GM18873 (cell line): ENCODE results near the gene POTEH.
"Not testable (repeated sequence)": the region's sequence is repeated elsewhere in the genome, so short reads cannot be mapped to it uniquely, and the experiment has no call there.

Experiments used
- ATAC-seq: cut with Tn5 transposase; IDR thresholded peaks from one replicate; pipeline ENCODE4 v1.9.1; 2021; ENCODE audit warnings: mild to moderate bottlenecking, moderate library complexity, moderate number of reproducible peaks; ENCODE audit not compliant: unreplicated experiment, low FRiP score

Gene POTEH

GRCh38 chr22:15689749-15690125 lies at the start of gene POTEH:
TSS of gene POTEH (plus strand) at chr22:15690026. CDS start at chr22:15690078, 52 bp downstream.
- ATAC-seq: not testable (repeated sequence)

- not testable (repeated sequence) for ATAC-seq
Measured at GRCh38 chr22:15642288-15642861, 47.5 kb upstream of the POTEH start.

- ATAC-seq: not testable (repeated sequence)
Measured at GRCh38 chr22:15651954-15652353, 37.9 kb upstream of the POTEH start.

DNA sequence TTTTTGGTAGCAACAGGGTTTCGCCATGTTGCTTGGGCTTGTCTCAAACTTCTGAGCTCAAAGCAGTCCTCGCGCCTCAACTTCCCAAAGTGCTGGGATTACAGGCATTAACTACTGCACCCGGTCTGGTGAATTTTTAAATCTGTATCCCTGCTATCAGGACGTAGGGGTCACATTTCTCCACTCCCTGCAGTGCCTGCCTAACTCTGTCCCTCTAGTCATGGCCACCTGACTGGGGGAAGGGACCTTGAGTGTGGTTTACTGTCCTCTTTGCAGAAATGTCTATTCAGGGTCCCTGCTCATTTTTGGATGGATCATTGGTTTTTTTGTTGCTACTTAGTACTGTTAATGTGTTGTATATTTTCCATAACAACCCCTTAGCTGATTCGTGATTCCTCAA lies 37.1 kb upstream of the POTEH start:
- ATAC-seq: not testable (repeated sequence)

DNA sequence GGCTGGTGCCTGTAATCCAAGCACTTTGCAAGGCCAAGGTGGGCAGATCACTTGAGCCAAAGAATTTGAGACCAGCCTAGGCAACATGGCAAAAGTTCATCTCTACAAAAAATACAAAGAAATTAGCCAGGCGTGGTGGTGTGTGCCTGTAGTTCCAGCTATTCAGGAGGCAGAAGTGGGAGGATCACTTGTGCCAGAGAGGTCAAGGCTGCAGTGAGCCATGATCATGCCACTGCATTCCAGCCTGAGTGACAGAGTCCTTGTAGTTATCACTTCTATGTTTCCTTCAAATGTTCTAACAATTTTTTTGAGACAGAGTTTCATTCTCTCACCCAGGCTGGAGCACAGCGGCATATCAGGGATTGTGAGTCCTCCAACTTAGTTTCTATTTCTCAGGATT lies 36.6 kb upstream of the POTEH start:
- ATAC-seq: not testable (repeated sequence)

DNA sequence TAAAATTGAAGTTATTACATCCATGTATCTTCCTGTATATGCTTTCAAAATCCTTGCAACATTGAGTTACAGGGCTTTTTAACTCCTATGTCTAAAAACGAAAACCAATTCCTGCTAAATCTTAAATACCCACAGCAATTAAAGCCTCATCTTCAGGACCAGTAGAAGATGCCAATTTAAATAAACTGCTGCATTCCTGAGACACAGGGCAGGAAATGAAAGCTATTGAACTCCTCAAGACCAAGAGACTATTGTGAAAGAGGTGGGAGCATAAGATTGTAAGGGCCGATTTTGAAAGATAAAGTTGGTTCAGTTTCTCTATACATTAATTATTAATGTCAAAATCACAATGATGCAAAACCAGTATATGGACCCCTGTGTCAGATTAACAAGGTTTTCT lies 28.7 kb upstream of the POTEH start:
- not testable (repeated sequence) for ATAC-seq

- not testable (repeated sequence) for ATAC-seq
Measured at GRCh38 chr22:15664682-15665081, 25.1 kb upstream of the POTEH start.

- ATAC-seq: not testable (repeated sequence)
Measured at GRCh38 chr22:15665478-15665877, 24.3 kb upstream of the POTEH start.

GRCh38 chr22:15669430-15669829 lies 20.4 kb upstream of the POTEH start:
- not testable (repeated sequence) for ATAC-seq

- not testable (repeated sequence) for ATAC-seq
Measured at GRCh38 chr22:15679702-15680101, 10.1 kb upstream of the POTEH start.

- ATAC-seq: not testable (repeated sequence)
Measured at GRCh38 chr22:15684115-15684514, 5.7 kb upstream of the POTEH start.

DNA sequence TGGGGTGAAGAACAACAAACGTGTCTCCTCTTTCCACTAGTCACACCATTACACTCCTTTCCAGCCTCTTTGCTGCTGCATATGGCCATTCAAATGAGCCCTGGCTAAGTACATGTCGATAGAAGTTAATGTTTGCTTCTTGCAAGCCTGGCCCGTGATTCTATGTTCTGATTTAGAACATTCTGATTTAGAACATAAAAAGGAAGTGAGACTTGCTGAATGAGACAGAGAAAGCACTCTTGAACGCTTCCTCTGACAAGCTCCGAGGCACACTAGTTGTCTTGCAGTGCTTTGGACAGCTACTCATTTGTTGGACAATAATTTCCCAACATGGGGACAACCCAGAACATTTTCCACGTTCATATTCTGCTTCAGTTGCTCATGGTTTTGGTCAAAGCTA lies 5.1 kb upstream of the POTEH start:
- ATAC-seq: not testable (repeated sequence)

DNA sequence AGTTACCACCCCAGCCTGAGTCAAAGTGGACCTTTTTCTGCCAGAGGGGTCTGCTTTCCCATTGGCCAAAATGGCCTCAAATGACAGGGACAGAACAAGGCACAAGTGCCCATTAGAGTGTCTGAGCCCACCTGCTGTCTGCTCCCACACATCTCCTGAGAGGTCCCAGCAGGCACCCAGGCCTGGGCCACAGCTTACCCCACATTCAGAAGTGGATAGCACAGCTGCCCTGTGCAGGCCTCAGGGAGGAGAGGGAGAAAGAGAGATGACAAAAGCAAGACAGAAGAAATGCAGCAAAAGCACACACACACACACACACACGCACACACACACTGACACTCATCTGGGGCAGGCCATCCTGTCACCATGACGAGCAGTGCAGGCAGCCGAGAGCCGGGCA lies 4.2 kb upstream of the POTEH start:
- not testable (repeated sequence) for ATAC-seq

DNA sequence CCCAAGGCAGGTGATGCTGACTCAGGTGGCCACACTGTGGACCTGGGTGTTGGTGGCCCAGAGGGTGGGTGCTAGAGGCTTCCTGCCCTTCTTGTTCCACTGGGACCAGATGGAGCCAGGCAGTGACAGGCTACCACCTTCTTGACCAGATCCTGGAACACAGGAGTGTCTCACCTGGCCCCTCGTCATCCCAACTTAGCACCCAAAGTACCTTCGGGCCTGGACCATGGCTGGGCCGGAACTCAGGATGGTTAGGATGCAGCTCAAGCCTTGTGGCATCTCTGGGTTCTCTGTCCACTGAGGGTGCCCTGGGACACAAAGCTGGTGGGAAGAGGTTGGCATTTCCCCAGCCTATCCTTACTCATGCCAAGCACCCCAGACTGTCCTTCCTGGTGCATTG lies 2.7 kb upstream of the POTEH start:
- ATAC-seq: not testable (repeated sequence)

DNA sequence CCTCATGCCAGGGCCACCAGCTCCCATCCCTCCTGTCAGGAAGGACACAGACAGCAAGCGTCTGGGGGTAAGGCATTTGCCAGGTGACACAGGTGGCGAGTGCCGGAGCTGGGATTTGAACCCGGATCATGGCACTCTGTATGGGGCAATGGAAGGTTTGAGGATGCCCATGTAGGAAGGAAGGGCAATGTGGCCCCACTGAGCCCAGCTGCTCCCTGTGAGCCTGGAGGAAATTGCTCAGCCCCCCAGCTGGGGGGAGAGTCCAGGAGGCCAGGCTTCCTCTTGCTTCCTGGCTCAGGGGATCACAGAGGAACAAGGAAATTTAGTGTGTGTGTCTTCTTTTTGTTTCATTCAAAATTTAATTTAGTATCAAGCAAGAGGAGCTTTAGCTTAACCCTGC lies 2.1 kb upstream of the POTEH start:
- ATAC-seq: not testable (repeated sequence)

- ATAC-seq: not testable (repeated sequence)
Measured at GRCh38 chr22:15688090-15688489, 1.7 kb upstream of the POTEH start.

- not testable (repeated sequence) for ATAC-seq
Measured at GRCh38 chr22:15689012-15689748, 646 bp upstream of the POTEH start.

- ATAC-seq: not testable (repeated sequence)
Measured at GRCh38 chr22:15713600-15713999, 23.8 kb downstream of the POTEH start.

DNA sequence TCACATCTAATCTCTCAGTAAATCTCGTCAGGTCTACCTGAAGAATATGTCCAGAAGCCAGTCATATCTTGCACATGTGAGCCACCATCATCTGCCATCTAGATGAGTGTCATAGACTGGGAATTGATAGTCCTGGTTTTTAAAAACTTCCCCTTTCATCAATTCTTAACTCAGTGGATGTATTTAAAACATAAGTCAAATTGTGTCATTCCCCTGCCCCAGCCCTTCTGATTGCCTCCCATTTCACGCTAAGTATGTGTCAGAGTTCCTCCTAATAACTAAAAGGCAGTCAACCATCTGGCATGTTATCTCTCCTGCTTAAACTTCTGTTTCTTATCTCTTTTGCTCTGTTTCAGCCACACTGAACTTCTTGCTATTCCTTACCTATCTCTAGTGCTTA lies 24.3 kb downstream of the POTEH start:
- ATAC-seq: not testable (repeated sequence)

DNA sequence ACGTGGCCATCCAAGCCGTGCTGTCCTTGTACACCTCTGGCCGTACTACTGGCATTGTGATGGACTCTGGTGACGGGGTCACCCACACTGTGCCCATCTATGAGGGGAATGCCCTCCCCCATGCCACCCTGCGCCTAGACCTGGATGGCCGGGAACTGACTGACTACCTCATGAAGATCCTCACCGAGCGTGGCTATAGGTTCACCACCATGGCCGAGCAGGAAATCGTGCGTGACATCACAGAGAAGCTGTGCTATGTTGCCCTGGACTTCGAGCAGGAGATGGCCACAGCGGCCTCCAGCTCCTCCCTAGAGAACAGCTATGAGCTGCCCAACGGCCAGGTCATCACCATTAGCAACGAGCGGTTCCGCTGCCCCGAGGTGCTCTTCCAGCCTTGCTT lies 32.1 kb downstream of the POTEH start:
- ATAC-seq: not testable (repeated sequence)

DNA sequence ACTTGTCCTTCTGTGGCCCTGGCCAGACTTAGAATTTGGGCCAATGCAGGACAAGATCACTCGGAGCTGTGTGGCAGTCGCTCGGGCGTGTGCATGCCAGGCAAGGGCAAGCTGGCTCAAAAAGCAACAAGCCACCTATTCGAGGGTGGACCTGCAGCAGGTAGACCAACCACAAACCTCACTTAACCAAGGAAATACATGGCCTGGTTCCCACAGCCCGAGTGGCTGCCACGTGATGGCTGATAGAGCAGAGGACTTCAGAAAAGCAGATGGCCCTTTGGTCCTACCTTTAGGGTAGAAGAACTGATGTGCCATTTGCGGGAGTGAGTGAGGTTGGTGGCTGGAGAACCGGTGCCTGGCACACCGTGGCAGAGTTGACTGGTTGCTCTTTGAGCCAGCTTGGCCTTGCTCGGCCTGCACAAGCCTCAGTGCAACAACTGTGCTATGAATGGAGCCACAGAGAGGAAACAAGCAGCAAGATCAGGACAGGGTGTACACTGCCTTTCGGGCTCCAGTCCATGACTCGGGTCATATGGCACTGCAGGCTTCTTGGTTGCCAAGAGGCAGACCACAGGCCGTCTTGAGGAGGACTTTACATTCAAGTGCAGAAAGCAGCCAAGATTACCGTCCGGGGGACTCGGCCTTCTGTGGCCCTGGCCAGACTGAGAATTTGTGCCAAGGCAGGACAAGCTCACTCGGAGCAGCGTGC lies 39.5 kb downstream of the POTEH start:
- ATAC-seq: not testable (repeated sequence)
